ENCODE measurements around the gene SPTB.

GRCh38 chr14:64758691-64759554, 120.8 kb downstream of the SPTB start:
- TF ChIP-seq CTCF (optimal IDR thresholded peaks at IDR 0.05 in 1 of 3, IDR thresholded peaks at IDR 0.05 in 1 of 3, conservative IDR thresholded peaks at IDR 0.05 in 1 of 3; ENCODE audit: extremely low read depth in 1 of 3, insufficient read depth in 2 of 3, low read length in 3 of 3) (no peak), EZH2 (IDR thresholded peaks at IDR 0.05; ENCODE audit: low read length) (no peak)

All from keratinocyte (primary cell).